OCI-LY1 (cell line): Measurements from ENCODE around the gene AP1G2.

Source experiments
- CTCF ChIP-seq: fragments of 200-600 bp; sonication (generic), shearing (Covaris generic); IDR thresholded peaks from 2 replicates; pipeline ENCODE4 v1.5.1; 2017; ENCODE audit warnings: mild to moderate bottlenecking, antibody characterized with exemption, low read length, moderate library complexity, mixed read lengths
- EZH2 ChIP-seq: fragments of 200-600 bp; sonication (generic), shearing (Covaris generic); IDR thresholded peaks from 2 replicates; pipeline ENCODE4 v1.8.0; 2017; ENCODE audit warnings: borderline replicate concordance, mixed run types, mild to moderate bottlenecking, antibody characterized with exemption, low read length, moderate library complexity, mixed read lengths

GRCh38 chr14:23604675-23605170 is 37.1 kb upstream of the AP1G2 start:
- TF ChIP-seq CTCF (no peak), EZH2 (no peak)
